SH-SY5Y (cell line): ENCODE data around the gene MSX1.

Experiments
- GATA2 ChIP-seq: IDR thresholded peaks from 2 replicates; pipeline ENCODE4 v1.6.1; 2011; ENCODE audit warnings: mild to moderate bottlenecking, low read depth, low read length
- GATA3 ChIP-seq: IDR thresholded peaks from 2 replicates; pipeline ENCODE4 v1.6.1; 2011; ENCODE audit warnings: low read depth, mild to moderate bottlenecking, low read length, moderate library complexity

GRCh38 chr4:4820261-4820660 lies 39.2 kb upstream of the MSX1 start:
- TF ChIP-seq GATA2 (peak; percentile 97), GATA3 (peak; percentile 63)
